PFSK-1 (cell line): ENCODE measurements around the gene PPP1R13L.

ENCODE experiments used
- POLR2AphosphoS5 ChIP-seq: IDR thresholded peaks from 2 replicates; pipeline ENCODE4 v1.6.1; 2012; ENCODE audit warnings: low read depth, mild to moderate bottlenecking, control low read depth, low read length, moderate library complexity
- REST ChIP-seq, 2 experiments: IDR thresholded peaks; 2 replicates each; pipeline versions ENCODE4 v1.6.1 to v1.8.0; 2011 to 2012; ENCODE audit warnings: low read depth in 2 of 2, low read length in 2 of 2, control low read depth in 1 of 2, inconsistent platforms in 1 of 2, mild to moderate bottlenecking in 1 of 2, moderate library complexity in 1 of 2; ENCODE audit not compliant: insufficient read depth in 1 of 2
- TAF1 ChIP-seq: IDR thresholded peaks from 2 replicates; pipeline ENCODE4 v1.6.1; 2012; ENCODE audit warnings: low read length, control low read depth, borderline replicate concordance; ENCODE audit not compliant: insufficient read depth

GRCh38 chr19:45418802-45419201 is 13.9 kb upstream of the PPP1R13L start:
- TF ChIP-seq POLR2AphosphoS5 (no peak), REST (IDR thresholded peaks at IDR 0.05; ENCODE audit: insufficient read depth in 1 of 2, low read depth in 2 of 2, low read length in 2 of 2) (no peak), TAF1 (no peak)
